Trophoblast cell (in vitro differentiated cells and primary cell): ENCODE results near the gene POP5.

Experiments used
- DNase-seq, 2 donors: peaks; one replicate each; pipeline ENCODE4 v3.0.0-alpha.2; 2016
- H2AFZ ChIP-seq: 2 replicates; pipeline ENCODE4 v1.6.1; 2013; ENCODE audit warnings: low read length, moderate library complexity, mild to moderate bottlenecking; ENCODE audit not compliant: insufficient read depth, poor library complexity
- H2AK5ac ChIP-seq: 2 replicates; pipeline ENCODE4 v1.6.1; 2013; ENCODE audit warnings: mild to moderate bottlenecking, low read length
- H2BK120ac ChIP-seq: 2 replicates; pipeline ENCODE4 v1.6.1; 2013; ENCODE audit warnings: low read length, mild to moderate bottlenecking, moderate library complexity; ENCODE audit not compliant: insufficient read depth, poor library complexity
- H2BK12ac ChIP-seq: 2 replicates; pipeline ENCODE4 v1.6.1; 2013; ENCODE audit warnings: mild to moderate bottlenecking, low read length, moderate library complexity
- H2BK5ac ChIP-seq: 2 replicates; pipeline ENCODE4 v1.6.1; 2013; ENCODE audit warnings: low read length, low read depth, moderate library complexity, mild to moderate bottlenecking; ENCODE audit not compliant: poor library complexity
- H3K14ac ChIP-seq: 2 replicates; pipeline ENCODE4 v1.6.1; 2013; ENCODE audit warnings: mild to moderate bottlenecking, low read length
- H3K18ac ChIP-seq: 2 replicates; pipeline ENCODE4 v1.6.1; 2013; ENCODE audit warnings: mild to moderate bottlenecking, low read length
- H3K23ac ChIP-seq: 2 replicates; pipeline ENCODE4 v1.6.1; 2013; ENCODE audit warnings: low read length
- H3K27ac ChIP-seq: 2 replicates; pipeline ENCODE4 v1.5.1; 2013; ENCODE audit warnings: low read depth, mild to moderate bottlenecking, inconsistent platforms, low read length, moderate library complexity
- H3K27me3 ChIP-seq: 2 replicates; pipeline ENCODE4 v1.6.1; 2013; ENCODE audit warnings: inconsistent platforms, mild to moderate bottlenecking, low read length, moderate library complexity; ENCODE audit not compliant: insufficient read depth
- H3K36me3 ChIP-seq, 2 experiments: 1 replicate in 1 of 2; 2 replicates in 1 of 2; pipeline ENCODE4 v1.6.1; 2013; ENCODE audit warnings: low read length in 2 of 2, mild to moderate bottlenecking in 2 of 2, moderate library complexity in 1 of 2; ENCODE audit not compliant: insufficient read depth in 2 of 2, control insufficient read depth in 1 of 2
- H3K4ac ChIP-seq: 2 replicates; pipeline ENCODE4 v1.6.1; 2013; ENCODE audit warnings: low read depth, mild to moderate bottlenecking, low read length, moderate library complexity
- H3K4me1 ChIP-seq, 2 experiments: 1 replicate in 1 of 2; 2 replicates in 1 of 2; pipeline ENCODE4 v1.6.1; 2013; ENCODE audit warnings: low read length in 2 of 2, mild to moderate bottlenecking in 2 of 2, moderate library complexity in 1 of 2; ENCODE audit not compliant: insufficient read depth in 2 of 2, control insufficient read depth in 1 of 2
- H3K4me2 ChIP-seq: 2 replicates; pipeline ENCODE4 v1.6.1; 2013; ENCODE audit warnings: inconsistent platforms, mild to moderate bottlenecking, low read length, moderate library complexity
- H3K4me3 ChIP-seq: 2 replicates; pipeline ENCODE4 v1.5.1; 2013; ENCODE audit warnings: mild to moderate bottlenecking, low read depth, low read length, inconsistent platforms
- H3K79me1 ChIP-seq: one replicate; pipeline ENCODE4 v1.6.1; 2013; ENCODE audit warnings: low read length
- H3K79me2 ChIP-seq: 2 replicates; pipeline ENCODE4 v1.6.1; 2013; ENCODE audit warnings: low read length, mild to moderate bottlenecking; ENCODE audit not compliant: control insufficient read depth, insufficient read depth, poor library complexity
- H3K9ac ChIP-seq: 2 replicates; pipeline ENCODE4 v1.6.1; 2013; ENCODE audit warnings: mild to moderate bottlenecking, low read length
- H3K9me3 ChIP-seq: 2 replicates; pipeline ENCODE4 v1.6.1; 2013; ENCODE audit warnings: low read depth, mild to moderate bottlenecking, control low read depth, inconsistent platforms, low read length; ENCODE audit not compliant: insufficient read depth
- H4K12ac ChIP-seq: 2 replicates; pipeline ENCODE4 v1.6.1; 2013; ENCODE audit warnings: low read depth, mild to moderate bottlenecking, low read length, moderate library complexity
- H4K8ac ChIP-seq: 2 replicates; pipeline ENCODE4 v1.6.1; 2013; ENCODE audit warnings: low read depth, mild to moderate bottlenecking, low read length, moderate library complexity
- H4K91ac ChIP-seq: one replicate; pipeline ENCODE4 v1.6.1; 2013; ENCODE audit warnings: low read depth, mild to moderate bottlenecking, low read length, moderate library complexity
- WGBS: extraction: QIAGEN DNeasy Blood & Tissue Kit; methylation state at CpG from one replicate; pipeline ENCODE4 v1.1.7; 2013; ENCODE audit warnings: missing lambda C conversion rate; ENCODE audit not compliant: insufficient read length, insufficient coverage; ENCODE audit errors: extremely low coverage; 5-methylcytosine and 5-hydroxymethylcytosine counted together

The POP5 gene

DNA sequence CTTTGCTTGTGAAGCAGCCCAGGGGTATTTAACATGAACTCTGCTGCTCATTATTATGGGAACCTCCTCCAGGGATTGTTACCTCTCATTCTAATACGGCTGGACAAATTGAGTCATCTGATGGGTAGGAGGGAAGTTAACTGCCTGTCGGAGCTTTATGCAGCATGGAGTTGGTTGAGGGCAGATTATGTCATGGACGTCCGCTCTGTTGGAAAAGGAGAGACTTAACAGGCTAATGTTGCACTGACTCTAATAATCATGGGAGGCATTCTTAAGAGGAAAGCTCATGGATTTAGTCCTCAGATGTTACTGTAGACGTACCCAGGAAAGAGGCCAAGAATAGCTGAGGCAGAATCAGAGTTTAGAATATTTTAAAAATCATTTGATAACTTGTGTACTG is 9.9 kb downstream of the POP5 start:
- Histone ChIP-seq H3K79me2 (no peaks in the 10 kb centered on the region), H4K12ac (no peak overlapping the region), H2BK5ac (no peak overlapping the region), H3K18ac (no peak overlapping the region), H3K9me3 (no peaks in the 10 kb centered on the region), H3K79me1 (no peaks in the 10 kb centered on the region), H3K14ac (no peak overlapping the region), H4K91ac (no peak overlapping the region), H3K4me2 (no peak overlapping the region), H3K4ac (no peak overlapping the region), H3K4me1 (no peaks in the 10 kb centered on the region), H3K23ac (no peak overlapping the region), H3K36me3 (peaks cover 50 to 75% of the 10 kb centered on the region in 2 experiments), H3K27me3 (no peaks in the 10 kb centered on the region), H3K9ac (no peak overlapping the region), H3K4me3 (no peak overlapping the region), H3K27ac (no peak overlapping the region), H2AK5ac (no peak overlapping the region), H4K8ac (no peak overlapping the region), H2BK120ac (no peak overlapping the region), H2AFZ (no peak overlapping the region), H2BK12ac (no peak overlapping the region)
- DNase-seq: no peak
- no CpG with 5 or more reads among the region's 5 CpGs for whole genome bisulfite sequencing

DNA sequence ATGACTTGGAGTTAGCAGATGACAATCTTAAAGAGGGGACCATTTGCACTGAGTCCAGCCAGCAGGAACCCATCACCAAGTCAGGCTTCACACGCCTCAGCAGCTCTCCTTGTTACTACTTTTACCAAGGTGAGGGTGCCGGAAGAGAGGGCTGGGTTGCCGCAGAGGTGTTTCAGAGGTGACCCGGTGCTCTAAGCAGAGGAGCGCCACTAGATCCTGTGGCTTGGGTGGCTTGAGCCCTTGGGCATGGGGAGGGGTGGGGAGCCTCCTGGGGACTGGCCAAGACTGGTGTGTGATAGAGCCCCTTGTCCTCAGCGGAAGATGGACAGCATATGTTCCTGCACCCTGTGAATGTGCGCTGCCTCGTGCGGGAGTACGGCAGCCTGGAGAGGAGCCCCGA is 17.7 kb downstream of the POP5 start:
- H4K8ac ChIP-seq: no peak overlapping the region
- H2BK12ac ChIP-seq: no peak overlapping the region
- no peaks in the 10 kb centered on the region for H3K4me1 ChIP-seq
- no peak overlapping the region for H2BK120ac ChIP-seq
- no peak overlapping the region for H3K14ac ChIP-seq
- no peaks in the 10 kb centered on the region for H3K79me2 ChIP-seq
- DNase-seq: no peak
- no peak overlapping the region for H4K91ac ChIP-seq
- WGBS: no CpG with 5 or more reads among the region's 11 CpGs
- H3K9ac ChIP-seq: no peak overlapping the region
- H3K23ac ChIP-seq: no peak overlapping the region
- no peak overlapping the region for H2BK5ac ChIP-seq
- H3K18ac ChIP-seq: no peak overlapping the region
- H2AFZ ChIP-seq: no peak overlapping the region
- no peaks in the 10 kb centered on the region for H3K9me3 ChIP-seq
- H3K4me3 ChIP-seq: no peak overlapping the region
- no peak overlapping the region for H3K4ac ChIP-seq
- no peaks in the 10 kb centered on the region for H3K79me1 ChIP-seq
- H3K27ac ChIP-seq: no peak overlapping the region
- peaks cover 40 to 68% of the 10 kb centered on the region in 2 experiments for H3K36me3 ChIP-seq
- no peak overlapping the region for H4K12ac ChIP-seq
- no peaks in the 10 kb centered on the region for H3K27me3 ChIP-seq
- no peak overlapping the region for H3K4me2 ChIP-seq
- H2AK5ac ChIP-seq: no peak overlapping the region

DNA sequence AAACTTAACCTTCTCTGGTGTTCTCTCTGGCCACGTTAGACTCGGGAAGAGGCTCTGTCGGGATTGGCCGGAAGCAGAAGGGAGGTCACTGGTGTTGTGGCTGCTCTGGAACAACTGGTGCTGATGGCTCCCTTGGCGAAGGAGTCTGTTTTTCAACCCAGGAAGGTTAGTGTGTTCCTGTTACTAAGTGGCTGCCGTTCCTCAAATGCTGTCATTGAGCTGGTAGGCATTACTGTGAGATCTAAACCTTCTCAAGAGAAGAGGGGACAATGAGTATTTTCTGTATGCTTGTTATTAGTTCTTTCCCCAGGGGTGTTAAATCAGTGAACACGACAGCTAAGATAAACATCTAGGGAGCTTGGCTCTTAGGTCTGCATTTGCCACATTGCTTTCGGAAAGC is 18.3 kb downstream of the POP5 start:
- H4K91ac ChIP-seq: no peak overlapping the region
- H2BK12ac ChIP-seq: no peak overlapping the region
- H3K27ac ChIP-seq: no peak overlapping the region
- no peak overlapping the region for H3K4me3 ChIP-seq
- no peak overlapping the region for H3K23ac ChIP-seq
- no peak overlapping the region for H3K14ac ChIP-seq
- DNase-seq: no peak
- no peak overlapping the region for H4K8ac ChIP-seq
- WGBS: no CpG with 5 or more reads among the region's 8 CpGs
- H2AFZ ChIP-seq: no peak overlapping the region
- peaks cover 36 to 65% of the 10 kb centered on the region in 2 experiments for H3K36me3 ChIP-seq
- no peak overlapping the region for H2BK5ac ChIP-seq
- H3K18ac ChIP-seq: no peak overlapping the region
- no peaks in the 10 kb centered on the region for H3K9me3 ChIP-seq
- H2BK120ac ChIP-seq: no peak overlapping the region
- H4K12ac ChIP-seq: no peak overlapping the region
- no peaks in the 10 kb centered on the region for H3K79me2 ChIP-seq
- H3K4ac ChIP-seq: no peak overlapping the region
- H3K4me2 ChIP-seq: no peak overlapping the region
- H3K4me1 ChIP-seq: no peaks in the 10 kb centered on the region
- no peaks in the 10 kb centered on the region for H3K27me3 ChIP-seq
- no peaks in the 10 kb centered on the region for H3K79me1 ChIP-seq
- no peak overlapping the region for H2AK5ac ChIP-seq
- H3K9ac ChIP-seq: no peak overlapping the region

DNA sequence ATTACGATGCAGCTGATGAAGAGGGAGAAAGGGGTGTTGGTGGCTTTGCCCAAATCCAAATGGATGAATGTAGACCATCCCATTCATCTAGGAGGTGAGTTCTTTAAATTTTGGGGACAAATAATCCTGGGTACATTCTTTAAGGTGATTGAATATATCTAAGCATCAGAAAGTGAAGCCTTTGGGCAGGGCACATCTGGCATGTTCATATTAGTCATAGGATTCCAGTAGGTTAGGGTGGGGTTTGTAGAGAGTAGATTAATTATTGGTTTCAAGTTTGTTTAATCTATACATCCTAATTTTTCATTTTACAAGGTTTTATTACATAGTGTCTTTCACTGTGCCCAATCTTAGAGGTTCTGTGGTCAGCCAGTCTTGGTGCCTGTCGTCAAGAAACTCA is 23.6 kb downstream of the POP5 start:
- H4K12ac ChIP-seq: no peak overlapping the region
- H3K79me2 ChIP-seq: no peaks in the 10 kb centered on the region
- no peak overlapping the region for H3K9ac ChIP-seq
- no peak overlapping the region for H4K91ac ChIP-seq
- H3K27ac ChIP-seq: no peak overlapping the region
- H3K18ac ChIP-seq: no peak overlapping the region
- no peak overlapping the region for H2BK12ac ChIP-seq
- H3K23ac ChIP-seq: no peak overlapping the region
- no peak overlapping the region for H3K4ac ChIP-seq
- H2AFZ ChIP-seq: no peak overlapping the region
- no CpG with 5 or more reads among the region's 2 CpGs for WGBS
- no peak overlapping the region for H3K4me3 ChIP-seq
- no peak overlapping the region for H2BK120ac ChIP-seq
- no peak overlapping the region for H4K8ac ChIP-seq
- H3K9me3 ChIP-seq: no peaks in the 10 kb centered on the region
- no peaks in the 10 kb centered on the region for H3K4me1 ChIP-seq
- H3K4me2 ChIP-seq: no peak overlapping the region
- H3K27me3 ChIP-seq: no peaks in the 10 kb centered on the region
- H3K79me1 ChIP-seq: no peaks in the 10 kb centered on the region
- peaks cover 30 to 54% of the 10 kb centered on the region in 2 experiments for H3K36me3 ChIP-seq
- H3K14ac ChIP-seq: no peak overlapping the region
- no peak for DNase-seq
- H2AK5ac ChIP-seq: no peak overlapping the region
- H2BK5ac ChIP-seq: no peak overlapping the region
